HG02840 (cell line): Measurements from ENCODE around the gene OSM.
"Not testable (repeated sequence)": the region's sequence is repeated elsewhere in the genome, so short reads cannot be mapped to it uniquely, and the experiment has no call there.

ENCODE experiments used
- ATAC-seq: cut with Tn5 transposase; IDR thresholded peaks from one replicate; pipeline ENCODE4 v1.9.1; 2021; ENCODE audit warnings: mild to moderate bottlenecking, moderate library complexity, moderate number of reproducible peaks; ENCODE audit not compliant: unreplicated experiment, low FRiP score

Gene OSM

DNA sequence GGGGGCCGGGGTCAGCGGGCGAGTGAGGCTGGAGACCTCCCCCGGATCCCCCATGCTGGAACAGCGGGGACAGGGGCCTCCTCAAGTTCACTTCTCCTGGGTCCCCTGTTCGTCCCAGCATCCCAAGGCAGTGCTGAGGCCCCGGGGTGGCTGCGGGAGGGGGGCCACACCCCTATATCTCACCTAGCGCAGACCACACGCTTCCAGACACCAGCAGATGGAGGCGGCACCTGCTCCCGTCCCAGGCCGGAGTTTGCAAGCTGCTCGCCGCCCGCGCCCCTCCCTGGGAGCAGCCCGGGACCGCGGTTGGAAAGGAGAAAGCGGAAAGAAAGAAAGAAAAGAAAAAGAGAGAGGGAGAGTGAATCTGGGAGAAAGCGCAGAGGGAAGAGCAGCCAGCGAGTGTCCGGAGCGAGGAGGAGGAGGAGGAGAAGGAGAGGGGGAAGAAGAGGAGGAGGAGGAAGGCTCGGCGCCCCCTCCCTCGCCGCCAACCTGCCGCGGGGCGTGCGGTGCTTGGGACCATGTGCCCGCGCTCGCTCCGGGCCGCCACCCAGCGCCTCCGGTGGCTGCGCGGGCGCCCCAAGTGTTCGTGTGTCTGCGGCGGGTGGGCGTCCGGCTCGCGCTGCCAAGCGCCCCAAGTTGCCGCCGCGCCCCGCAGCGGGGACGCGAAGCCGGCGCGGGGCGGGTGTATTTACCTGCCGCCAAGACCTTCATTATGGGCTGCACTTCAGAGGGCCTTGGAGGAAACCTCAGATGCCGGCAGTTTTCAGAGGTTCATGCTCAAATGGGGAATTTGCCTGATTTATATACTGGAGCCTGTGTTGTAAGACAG is 20.5 kb downstream of the OSM start, which contains the start of gene LIF:
TSS of gene LIF (minus strand) at position 775 of the 829 bp plus-strand sequence. CDS start at position 711, 64 bp downstream.
- ATAC-seq = no peak

DNA sequence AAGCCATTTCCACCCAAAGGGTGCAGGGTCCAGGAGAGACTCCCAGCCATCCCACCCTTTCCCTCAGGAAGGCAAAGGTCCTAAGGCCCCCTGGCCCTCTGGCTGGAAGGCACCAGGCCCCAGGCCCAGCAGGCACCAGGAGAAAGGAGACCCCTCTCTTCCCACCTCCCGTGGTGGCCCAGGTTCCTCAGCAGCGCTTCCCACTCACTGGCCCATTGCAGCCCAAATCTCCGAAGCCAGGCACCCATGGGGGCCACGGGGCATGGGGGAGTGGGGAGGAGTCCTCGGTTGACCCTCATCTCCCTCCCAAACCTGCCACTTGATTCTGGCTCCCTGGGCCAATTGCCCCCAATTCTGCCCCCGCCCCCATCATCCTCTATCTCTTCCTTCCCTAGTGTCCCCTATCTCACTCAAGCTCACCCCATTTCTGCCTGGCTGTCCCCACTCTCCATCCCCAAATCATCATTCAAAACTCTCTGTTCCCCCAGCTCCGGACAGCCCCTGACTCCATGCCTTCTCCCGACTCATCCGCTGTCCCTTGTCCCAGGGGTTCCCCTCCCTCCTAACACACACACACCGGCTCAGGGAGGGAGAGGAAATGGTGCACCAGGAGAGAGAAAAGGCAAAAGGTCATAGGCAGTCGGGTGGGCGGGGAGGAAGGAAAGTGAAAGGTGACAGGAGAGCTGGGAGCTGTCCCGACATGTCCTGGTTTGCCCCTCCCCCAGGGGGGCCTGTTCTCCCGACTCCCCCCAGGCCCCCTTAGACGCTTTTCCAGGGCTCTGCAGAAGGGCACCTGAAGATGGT is 21.3 kb downstream of the OSM start:
- ATAC-seq = no peak

DNA sequence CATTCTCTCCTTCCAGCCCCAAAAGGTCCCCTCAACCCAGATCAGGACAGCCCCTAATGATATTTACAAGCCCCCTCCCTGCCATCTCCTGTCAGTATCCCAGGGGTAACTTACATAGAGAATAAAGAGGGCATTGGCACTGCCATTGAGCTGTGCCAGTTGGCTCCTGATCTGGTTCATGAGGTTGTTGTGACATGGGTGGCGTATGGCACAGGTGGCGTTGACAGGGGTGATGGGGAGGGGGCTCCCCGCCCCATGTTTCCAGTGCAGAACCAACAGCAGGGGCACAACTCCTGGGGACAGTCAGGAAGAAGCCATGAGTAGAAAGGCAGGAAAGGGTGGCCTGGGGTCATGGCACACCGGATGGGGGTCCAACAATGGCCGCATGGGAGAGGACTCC is 22.0 kb downstream of the OSM start:
- no peak for ATAC-seq

DNA sequence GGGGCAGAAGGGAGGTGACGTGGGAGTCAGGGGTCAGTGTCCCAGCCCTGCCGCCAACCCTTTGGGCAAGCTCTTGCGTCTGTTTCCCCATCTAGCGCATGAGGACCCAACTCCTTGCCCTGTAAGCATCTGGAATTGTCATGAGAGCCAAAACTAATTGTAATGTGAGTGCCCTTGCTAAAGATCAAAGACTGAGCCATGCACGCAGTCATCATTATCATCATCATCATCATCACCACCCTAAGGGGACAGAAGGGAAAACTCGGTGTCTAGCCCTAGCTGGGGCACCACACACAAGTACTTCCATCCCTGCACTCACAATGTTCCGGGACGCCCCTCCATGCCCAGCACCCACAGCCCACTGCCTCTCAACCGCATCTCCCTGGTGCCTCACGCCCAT is 22.6 kb downstream of the OSM start:
- ATAC-seq = no peak

DNA sequence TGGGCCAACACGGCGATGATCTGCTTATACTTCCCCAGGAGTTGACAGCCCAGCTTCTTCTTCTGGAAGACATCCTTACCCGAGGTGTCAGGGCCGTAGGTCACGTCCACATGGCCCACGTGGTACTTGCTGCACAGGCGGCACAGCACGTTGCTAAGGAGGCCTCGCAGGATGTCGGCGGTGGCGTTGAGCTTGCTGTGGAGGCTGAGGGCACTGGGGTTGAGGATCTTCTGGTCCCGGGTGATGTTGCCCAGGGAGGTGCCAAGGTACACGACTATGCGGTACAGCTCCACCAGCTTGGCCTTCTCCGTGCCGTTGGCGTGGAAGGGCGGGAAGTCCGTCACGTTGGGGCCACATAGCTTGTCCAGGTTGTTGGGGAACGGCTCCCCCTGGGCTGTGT is 23.0 kb downstream of the OSM start:
- ATAC-seq = no peak

DNA sequence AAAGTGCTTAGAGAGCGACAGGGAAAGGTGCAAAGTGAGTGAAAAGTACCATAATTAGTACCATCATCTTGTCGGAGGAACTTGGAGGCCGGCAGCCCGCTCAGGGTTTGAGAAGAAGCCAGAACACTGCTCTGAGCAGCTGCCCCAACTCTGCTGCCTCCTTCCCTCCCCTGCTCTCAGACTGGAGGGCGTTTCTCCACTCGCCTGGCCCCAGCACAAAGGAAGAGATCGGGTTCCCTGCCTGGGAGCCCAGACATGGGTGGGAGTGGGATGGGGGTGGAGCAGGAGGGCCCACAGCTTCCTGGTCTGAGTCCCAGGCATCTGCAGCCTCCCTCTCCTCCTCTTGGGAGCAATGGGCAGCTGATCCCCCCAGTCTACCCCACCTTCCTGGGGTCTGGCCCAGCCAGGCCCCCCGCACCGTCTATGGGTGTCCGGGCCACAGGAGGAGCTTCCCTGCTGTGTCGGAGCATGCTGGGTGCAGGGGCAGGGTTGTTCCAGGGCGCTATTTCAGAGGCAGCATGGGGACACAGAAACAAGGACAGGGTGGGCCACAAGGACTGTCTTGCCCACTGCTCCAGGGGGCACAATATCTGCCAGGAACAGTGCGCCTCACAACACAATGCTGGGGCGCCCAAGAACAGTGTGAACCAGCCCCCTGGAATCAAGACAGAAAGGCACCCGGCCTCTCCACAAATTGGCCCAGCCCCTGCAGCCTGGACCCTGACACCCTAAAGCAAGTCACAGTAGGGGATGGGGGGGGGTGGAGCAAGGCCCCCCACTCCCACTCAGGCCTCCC is 24.9 kb downstream of the OSM start:
- no peak for ATAC-seq

DNA sequence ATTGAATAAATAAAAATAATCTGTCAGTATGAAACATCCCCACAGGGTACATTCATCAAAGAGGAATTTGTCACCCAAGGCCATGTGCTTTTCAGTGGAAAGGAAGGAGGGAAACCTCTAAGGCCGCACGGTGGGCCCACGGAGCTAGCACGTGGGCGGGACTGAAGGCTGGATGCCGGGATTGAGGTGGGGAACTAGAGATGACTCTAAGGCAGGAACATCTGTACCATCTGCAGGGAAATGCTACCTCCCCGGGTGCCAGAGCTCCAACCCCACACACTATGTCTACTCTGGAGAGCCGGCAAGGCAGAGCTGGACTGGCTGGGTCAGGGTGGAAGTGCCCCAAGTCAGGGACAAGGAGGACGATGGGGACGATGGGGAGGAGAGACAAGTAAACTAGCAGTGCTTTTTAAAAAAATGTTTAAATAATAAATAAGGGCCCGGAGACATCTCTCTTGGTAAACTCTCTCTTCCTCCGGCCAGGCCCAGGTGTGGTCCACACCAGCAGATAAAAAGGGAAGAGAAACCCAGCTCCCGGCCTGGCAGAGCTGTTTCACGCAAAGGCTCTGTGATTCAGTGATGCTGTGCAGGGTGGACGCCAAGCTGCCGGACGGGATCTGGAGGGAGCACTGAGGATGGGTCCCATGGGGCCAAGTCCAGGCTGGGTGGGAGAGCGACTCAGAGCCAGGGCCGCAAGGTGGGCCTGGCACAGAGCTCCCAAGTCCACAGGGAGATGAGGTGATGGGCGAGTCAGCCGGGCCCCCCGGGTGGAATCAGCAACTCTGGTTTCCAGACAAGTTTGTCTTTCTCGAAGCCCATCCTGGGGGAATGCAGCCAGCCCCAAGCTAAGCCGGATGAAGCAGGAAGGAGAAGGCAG is 25.9 kb downstream of the OSM start:
- no peak for ATAC-seq

DNA sequence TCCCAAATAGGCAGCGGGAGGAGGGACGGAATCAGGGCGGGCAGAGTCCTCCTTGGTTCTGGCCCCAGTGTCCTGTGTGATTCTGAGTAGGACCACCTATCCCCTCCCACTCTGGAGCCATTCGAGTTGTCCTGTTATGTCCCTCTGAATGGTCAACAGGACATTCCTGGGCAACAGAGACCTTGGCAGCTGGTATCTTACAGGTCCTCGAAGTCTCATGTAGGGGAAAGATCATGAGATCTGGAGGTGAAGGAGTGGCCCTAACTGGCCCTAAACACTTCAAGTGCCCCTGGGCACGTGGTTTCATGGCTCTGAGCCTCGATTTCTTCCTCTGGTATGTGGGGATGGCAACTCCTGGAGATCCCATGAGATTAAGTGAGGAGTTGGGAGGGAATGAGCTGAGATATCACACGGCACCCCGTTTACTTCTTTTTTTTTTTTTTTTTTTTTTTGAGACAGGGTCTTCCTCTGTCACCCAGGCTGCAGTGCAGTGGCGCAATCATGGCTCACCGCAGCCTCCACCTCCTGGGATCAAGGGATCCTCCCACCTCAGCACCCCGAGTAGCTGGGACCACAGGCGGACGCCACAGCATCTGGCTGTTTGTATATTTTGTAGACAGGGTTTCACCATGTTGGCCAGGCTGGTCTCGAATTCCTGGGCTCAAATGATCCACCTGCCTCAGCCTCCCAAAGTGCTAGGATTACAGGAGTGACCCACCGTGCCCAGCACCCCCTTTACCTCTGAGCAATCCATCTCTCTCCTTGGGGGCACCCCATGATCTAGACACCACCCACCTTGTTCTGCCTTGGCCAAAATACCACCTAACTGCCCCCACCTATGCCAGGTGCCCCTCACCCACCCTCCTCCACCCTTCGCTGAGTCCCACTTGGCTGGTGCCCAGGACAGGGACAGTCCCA is 26.9 kb downstream of the OSM start:
- no peak for ATAC-seq

DNA sequence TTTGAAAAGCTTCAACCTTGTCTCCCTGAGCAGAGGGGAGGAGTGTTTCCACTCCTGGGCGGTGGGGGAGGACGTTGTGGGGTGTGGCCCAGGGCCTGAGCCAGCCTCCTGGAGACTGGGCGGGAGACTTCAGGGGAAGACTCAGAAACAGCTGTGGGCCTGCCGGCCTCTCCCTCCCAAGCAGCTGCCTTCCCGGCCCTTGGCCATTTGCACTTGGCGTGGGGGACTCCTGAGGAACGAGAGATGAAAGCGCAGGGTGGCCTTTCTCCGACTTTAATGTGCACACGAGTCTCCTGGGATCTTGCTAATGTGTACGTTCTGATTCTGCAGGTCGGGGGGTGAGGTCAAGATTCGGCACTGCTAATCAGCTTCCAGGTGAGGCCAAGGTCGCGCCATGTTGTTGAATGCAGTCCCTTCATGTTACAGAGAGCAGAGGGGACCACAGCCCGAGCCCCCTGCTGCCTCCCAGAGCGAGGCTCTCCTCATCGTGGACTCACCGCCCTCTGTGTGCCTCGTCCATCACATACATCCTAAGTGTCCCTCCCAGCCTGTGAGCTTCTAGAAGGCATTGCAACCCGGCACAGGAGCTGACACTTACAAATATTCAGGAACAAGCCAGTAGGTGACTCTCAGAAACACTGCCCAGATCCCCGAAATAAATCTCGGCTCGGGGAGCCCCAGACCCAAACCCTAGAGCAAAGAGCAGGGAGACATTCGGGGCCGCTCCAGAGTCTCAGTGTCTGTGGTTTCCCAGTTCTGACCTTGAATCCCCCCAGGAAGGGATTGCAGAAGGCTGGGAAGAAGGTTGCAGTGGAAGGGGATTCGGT is 27.8 kb downstream of the OSM start:
- ATAC-seq = no peak

DNA sequence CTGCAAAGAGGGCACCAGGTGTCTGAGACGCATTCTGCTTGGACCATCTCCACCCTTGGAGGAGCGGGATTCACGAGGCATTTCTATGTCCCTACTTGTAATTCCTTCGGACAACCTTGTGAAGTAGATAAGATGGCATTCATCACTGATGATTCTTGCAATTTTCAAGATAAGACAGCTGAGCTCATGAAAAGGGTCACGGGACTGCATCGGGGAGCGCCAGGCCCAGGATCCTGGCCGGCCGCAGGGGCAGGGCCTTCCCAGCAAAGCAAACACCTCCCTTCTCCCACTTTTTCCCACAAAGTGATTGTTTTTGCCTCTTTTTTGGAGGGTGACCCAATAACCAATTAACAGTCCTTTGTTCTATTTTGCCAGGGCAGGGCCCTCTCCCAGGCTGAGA is 28.5 kb downstream of the OSM start:
- ATAC-seq = no peak

DNA sequence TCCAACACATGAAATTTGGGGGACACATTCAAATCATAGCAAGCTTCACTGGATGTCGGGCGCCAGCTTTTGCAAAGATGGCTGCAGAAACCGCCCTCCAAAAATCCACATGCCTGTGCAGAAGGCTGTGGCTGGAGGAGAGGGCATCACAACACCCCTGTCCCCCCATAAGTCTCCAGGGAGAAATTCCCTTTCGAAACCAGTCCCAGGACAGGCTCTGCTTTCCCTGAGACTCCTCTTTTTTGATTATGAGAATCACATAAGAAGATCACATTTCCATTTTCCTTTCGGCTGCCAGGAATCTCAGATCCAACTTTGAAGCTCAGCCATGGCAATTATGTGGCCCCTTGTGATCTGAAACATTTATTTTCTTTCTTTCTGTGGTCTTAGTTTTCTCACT is 29.8 kb downstream of the OSM start:
- no peak for ATAC-seq

DNA sequence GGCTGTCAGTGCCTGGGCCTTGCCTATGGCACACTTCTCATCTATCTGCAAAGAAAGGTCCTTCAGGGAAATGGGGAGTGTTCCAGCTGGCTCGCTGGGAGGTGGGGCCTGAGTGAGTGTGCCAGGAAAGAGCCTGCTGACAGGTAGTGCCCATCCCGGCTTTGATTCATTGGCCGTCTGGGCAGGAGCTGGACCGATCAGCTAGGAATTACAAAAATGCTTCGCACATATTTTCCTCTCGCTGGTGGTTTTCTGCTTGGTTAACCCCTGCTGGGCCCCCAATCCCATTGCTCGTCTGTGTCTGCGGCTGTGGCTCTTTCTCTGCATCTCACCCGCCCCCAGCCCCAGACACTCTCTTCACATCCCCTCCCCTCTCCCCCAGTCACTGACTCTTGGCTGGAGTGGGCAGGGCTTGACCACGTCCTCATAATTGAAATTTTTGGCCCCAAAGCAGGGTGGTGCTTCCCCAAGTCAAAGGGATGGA is 30.9 kb downstream of the OSM start:
- no peak for ATAC-seq

DNA sequence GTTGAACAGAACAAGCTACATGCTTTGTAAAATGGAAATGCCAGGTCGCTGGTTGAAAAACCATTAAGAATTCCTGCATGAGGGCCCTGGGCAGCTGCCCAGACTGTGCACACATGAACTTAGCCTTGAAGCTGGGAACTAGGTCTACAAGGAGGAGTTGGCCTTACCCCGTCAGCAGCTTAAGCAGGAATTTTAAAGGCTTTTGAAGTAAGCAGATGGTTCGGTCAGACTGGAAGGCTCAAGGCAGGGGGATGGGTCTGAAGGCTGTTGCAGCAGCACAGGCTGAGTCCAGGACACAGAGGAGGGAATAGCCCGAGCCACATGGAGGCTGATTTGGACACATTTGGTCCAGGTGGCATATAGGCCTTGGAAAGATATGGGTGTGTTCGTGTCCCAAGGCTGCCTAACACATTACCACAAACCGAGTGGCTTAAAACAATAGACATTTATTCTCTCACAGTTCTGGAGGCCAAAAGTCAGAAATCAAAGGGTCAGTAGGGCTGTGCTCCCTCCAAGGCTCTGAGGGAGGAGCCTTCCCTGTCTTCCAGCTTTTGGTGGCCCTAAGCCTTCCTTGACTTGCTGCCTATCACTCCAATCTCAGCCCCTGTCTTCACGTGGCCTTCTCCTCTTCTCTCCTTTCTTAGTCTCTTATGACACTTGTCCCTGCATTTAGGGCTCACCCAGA is 31.7 kb downstream of the OSM start:
- ATAC-seq = no peak

DNA sequence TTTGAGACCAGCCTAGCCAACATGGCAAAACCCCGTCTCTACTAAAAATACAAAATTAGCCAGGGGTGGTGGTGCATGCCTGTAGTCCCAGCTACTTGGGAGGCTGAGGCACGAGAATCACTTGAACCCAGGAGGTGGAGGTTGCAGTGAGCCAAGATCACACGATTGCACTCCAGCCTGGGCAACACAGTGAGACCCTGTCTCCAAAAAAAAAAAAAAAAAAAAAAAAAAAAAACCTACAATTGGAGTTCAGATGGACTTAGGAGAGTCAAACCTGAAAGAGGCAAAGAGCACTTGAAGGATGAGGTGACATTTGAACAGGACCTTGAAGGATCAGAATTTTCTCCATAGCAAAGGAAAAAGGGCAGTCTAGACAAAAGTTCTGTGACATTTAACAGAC is 32.3 kb downstream of the OSM start:
- not testable (repeated sequence) for ATAC-seq

DNA sequence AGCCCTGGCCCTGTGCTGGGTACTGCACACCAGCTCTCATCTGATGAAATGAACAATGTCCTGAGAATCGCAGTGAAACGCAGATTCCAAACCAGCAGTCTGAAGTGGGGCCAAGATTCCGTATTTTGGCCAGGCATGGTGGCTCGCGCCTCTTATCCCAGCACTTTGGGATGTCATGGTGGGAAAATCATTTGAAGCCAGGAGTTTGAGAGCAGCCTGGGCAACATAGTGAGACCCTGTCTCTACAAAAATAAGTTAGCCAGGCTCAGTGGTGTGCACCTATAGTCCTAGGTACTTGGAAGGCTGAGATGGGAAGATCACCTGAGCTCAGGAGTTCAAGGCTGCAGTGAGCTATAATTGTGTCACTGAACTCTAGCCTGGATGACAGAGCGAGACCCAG is 33.1 kb downstream of the OSM start:
- no peak for ATAC-seq

DNA sequence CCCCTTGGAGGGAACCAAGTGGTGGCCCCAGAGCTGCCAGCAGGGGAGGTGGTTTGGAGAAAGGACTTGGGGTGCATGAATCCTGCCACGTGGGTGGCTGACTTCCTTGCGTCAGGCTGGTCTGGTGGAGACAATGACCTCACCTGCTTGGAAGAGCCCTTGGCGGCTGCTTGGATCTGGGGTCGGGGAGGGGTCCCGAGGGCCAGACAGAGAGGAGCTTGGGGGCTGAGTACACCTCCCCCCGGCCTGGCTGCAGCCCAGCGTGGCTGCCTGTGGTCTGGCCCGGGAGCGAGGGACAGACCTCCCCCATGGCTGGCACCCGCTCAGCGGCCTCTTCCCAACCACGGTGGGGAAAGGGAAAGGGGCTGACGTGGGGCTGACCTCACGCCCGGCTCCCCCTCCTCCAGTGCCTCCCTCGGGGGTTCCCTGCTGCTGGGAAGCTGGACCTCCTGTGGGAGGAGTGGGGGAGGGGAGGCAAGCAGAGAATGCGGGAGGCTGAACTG is 33.9 kb downstream of the OSM start:
- no peak for ATAC-seq

DNA sequence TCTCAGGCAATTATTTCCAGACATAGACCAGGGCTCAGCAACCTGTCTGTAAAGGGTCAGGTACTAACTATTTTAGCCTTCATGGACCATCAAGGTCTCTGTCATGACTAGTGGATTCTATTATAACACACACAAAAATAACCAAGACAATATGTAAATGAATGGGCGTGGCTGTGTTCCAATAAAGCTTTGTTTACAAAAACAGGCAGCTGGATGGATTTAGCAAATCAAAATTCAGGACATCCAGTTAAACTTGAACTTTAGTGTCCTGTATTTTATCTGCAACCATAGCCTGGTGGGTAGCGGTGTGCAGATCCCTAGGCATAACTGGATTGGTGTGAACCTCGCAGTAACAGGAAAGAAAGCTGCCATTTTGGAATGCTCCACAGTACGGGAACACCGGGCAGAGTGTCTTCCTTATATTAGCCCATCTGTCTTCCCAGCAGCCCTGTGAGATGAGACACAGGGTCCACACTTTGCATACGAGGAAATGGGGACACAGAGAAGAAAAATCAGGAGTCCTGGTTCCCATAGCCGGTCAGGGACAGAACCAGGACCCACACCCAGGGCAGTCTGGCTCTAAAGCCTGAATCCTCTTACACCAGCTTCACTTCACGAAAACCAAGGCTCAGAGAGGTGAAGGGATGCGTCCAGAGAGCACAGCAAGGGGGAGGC is 35.7 kb downstream of the OSM start:
- no peak for ATAC-seq
